ENCODE results near the gene BCOR.

Gene BCOR

GRCh38 chrX:40013266-40014195 is 84.2 kb downstream of the BCOR start:
- no peak for DNase-seq

DNA sequence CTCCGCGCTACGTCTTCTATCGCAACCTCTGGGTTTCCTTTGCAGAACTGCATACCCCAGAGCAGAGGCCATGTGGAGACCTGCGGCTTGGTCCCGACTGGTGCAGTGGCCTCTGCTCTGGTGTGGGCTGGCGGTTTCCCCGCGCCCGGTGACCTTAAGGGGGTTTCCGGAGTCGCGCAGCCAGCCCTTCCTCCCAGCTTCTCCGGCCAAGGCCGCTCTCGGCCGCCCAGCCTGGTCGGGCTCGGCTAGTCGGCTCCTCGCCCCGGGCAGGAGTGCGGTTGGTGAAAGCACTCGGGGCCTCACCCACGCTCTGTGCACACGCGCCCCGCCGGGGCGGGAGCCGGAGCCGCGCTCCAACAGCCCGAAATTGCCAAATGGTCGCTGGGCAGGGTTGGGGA is 84.9 kb downstream of the BCOR start:
- peak; percentile 80 for DNase-seq

GRCh38 chrX:40012039-40012867 is 85.5 kb downstream of the BCOR start:
- peak; percentile 63 for DNase-seq

- DNase-seq, result no peak
Measured at GRCh38 chrX:40011322-40012038, 86.3 kb downstream of the BCOR start.

DNA sequence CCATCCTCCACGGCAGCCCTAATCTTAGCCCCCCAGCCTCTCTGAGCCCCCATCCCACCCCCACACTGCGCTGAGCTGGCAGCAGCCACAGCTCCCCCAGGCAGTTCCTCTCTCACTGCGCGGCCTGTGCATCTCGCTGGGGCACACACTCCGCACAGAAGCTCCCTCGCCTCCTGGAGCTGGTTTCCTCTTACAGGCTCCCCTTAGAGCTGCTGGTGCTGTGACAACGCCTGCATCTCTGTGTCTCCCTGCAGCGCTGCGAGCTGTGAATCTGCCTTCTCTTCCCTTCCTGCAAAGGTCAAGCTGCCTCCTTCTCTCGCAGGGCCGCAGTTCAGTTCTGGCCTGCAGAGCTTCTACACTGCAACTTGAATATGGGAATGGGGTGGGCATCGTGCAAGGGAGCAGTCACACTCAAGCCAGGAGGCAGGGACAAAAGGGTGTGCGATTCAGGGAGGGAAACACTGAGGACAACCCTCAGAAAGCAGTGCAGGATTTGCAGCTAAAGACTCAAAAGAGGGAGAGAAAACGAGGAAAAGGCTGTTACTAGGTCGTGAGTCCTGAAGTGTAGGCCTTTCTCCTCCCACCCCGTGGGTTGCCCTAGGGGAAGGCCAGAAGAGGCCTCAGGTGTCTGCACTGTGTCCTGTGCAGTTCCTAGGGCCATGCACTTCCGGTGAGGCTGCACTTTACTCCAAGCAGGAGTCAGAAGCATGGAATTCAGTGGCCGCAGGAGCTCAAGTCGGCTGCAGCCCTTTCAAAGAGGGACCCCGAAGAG is 87.0 kb downstream of the BCOR start:
- no peak for DNase-seq

DNA sequence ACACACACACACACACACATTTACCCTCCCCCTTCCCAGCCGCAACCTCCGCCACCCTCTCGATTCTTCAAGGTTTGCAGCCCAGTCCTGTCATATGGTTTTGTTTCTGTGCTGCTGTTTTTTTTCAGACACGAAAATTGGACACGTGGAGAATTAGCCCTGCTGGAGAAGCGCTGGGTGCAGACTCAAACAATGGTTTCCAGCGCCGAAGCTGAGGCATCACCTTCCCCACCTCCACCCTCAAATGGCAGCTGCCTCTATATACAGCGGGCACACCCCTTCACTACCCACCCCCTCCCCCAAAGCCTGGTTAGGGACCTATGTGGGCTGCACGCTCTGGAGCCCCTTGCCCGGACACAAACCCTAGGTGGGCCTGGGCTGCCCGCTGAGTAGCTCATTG is 87.9 kb downstream of the BCOR start:
- DNase-seq, result no peak

DNA sequence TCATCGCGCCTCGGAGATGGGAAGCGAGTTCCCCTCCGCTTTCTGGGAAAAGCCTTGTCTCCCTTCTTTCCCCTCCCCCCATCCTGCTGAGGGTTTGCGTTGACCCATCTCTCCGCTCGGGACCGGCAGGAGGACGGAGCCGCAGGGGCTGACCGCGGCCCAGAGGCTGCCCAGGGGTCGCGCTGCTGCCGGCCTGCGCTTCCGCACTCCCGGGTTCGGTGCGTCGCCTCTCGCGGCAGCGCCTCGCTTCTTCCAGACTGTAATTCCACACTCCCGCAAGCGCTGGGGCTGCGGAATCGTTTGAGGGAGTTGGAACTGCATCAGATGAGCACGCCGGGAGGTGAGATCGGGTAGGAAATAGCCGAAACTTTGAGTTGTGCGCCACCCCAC is 88.3 kb downstream of the BCOR start:
- peak; percentile 67 for DNase-seq

DNA sequence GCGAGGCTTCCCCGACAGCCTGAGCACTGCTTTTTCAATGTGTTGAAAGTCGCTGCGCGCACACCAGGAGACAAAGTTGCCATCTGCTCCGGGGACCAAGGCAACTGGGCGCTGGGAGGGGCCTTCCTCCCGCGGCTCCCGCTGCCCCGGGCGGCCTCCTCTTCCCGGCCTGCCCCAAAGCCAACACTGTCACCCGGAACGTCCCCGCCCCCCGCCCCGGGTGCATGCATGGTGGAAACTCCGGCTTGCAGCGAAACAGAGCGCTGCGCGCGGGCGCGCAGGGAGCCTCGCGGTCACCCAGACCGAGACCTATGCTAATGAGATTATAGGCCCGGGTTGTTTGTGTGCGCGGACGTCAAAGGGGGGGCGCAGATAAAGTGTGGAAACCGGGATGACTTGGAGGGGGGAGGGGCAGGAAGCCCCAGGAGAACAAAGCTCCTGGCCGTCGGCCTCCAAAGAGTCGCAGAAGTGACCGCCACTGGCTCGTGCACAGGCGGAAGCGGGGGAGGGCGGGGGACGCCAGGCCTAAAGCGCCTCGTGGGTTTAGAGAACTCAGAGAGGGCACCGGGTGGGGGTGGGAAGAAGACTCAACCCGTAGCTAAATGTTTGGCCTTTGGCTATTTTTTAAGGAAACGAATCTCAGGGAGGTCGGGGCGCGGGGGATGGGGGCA is 88.8 kb downstream of the BCOR start:
- peak; percentile 77 for DNase-seq

DNA sequence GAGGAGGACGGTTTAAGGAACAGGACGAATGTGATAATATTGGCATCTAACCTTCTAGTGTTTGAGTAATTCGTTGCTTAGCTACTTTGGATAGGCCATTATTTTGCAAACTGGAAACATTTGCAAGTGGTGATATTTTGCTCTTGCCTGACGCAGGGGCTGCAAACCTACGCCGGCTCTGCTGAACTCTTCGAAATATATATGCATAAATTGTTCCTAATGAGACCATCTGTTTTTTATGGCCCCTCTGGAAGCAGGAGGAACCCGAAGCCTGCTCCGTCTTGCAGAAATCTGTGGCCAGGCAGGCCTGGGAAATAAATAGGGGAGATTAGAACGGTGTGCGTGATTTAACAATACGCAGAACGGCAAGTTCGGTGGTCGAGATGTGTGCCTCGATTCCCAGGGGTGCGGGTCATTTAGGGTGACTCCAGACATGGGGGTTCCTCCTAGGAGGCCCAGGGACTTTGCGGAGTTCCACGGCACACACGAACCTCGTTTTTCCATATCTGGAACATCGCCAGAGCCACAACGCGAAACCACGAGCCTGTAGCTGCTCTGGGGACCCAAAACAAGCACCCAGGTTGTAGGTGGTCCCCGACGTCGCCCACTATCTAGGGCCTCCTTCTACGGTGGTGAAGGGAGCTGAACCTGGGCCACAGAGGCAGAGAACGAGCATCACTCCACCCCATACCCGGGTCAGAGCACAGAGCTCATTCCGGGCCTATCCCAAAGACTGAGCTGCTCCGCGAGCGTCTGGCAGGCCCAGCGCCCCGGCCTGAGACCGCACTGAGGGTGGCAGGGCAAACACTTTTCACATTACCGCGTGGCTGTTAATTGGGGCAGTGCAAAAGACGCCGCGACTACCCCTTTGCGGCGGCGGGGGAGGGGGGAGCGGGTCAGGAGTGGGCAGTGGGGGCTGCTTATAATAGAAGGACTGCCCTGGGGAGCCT is 89.7 kb downstream of the BCOR start:
- no peak for DNase-seq

GRCh38 chrX:40007131-40007755 is 90.5 kb downstream of the BCOR start:
- no peak for DNase-seq

GRCh38 chrX:40006106-40007017 is 91.4 kb downstream of the BCOR start:
- DNase-seq, result peak; percentile 79

GRCh38 chrX:40005292-40006011 is 92.3 kb downstream of the BCOR start:
- DNase-seq, result peak; percentile 67

DNA sequence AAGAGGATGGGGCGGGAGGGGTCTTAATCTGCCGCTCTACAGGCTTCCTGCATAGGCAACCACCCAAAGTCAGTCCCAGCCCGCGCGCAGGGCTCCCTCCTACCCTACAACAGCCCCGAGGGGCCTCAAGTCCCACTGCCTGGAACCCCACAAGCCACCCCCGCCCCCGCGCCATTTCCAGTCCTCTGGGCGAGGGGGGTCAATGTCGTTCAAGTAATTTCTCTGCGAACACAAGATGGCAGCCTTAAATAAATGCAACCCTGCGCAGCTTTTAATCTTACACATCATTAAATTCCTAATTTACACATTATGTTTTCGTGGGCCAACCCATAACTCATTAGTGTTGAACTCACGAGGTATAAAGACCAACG is 92.9 kb downstream of the BCOR start:
- no peak for DNase-seq

DNA sequence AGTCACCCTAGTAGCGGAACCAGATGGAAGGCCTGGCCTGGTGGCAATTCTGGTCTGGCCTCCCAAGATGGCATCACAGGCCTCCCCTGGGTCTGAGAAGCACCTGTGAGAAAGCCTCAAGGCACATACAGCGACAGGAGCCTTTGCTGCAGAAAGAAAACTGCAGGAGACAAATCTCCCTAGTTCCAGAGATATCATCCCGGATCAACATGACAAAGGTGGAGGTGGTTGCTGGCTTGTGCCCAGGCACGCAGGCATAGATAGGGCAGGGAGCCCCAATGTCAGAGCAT is 93.6 kb downstream of the BCOR start:
- no peak for DNase-seq

- DNase-seq, result no peak
Measured at GRCh38 chrX:40003428-40004245, 94.1 kb downstream of the BCOR start.

DNA sequence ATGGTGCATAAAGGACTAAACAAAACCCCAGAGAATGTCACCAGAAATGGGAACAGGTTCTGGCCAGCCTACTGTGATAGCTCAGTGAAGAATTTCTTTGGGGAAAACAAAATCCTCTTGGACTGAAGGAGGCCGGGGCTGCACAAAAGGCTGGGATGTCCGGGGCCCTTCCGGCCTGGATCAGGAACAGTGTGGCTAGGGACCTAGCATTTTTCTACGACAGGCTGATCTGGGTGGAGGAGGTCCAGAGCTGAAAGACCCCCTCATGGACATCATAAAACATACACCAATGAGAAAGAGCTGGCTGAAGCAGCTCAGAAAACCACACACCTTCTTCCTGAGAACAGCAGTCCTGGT is 94.7 kb downstream of the BCOR start:
- no peak for DNase-seq
